ENCODE data around the gene FOXP3. TPM values are rescaled to one million over a fixed set of nuclear protein-coding genes. Genes with fewer than 3 reads are reported as not detected.

The FOXP3 gene
- total RNA-seq, result not detected

GRCh38 chrX:49264460-49264859 lies at the start of gene FOXP3:
Gene FOXP3, minus strand, starts transcription at chrX:49264710. Its CDS starts 6,205 bp downstream, at chrX:49258505.

GRCh38 chrX:49303346-49303745 lies 38.8 kb upstream of the FOXP3 start, which contains the start of gene GAGE10:
Gene GAGE10, plus strand, starts transcription at chrX:49303646. Its CDS starts 1,214 bp downstream, at chrX:49304860.

GRCh38 chrX:49269767-49270248 lies 5.3 kb upstream of the FOXP3 start, which contains the start of gene PPP1R3F:
Gene PPP1R3F, plus strand, starts transcription at chrX:49269793. Its CDS starts 77 bp downstream, at chrX:49269870.

GRCh38 chrX:49233176-49233575 lies 31.3 kb downstream of the FOXP3 start, which contains the start of gene CACNA1F:
Gene CACNA1F, minus strand, starts transcription at chrX:49233340. Its CDS starts 31 bp downstream, at chrX:49233309.

Other genes starting within 250 kb of the FOXP3 start
- gene TFE3, start 221.4 kb downstream of the FOXP3 start, total RNA-seq, result 12.2 TPM
- 5.3 TPM for gene CCDC120, start 205.7 kb downstream of the FOXP3 start, total RNA-seq
- gene PRAF2, start 190.7 kb downstream of the FOXP3 start, total RNA-seq, result 7.8 TPM
- 37.6 TPM for gene WDR45, start 184.8 kb downstream of the FOXP3 start, total RNA-seq
- 20.3 TPM for gene GPKOW, start 141.0 kb downstream of the FOXP3 start, total RNA-seq
- gene MAGIX, start 102.0 kb downstream of the FOXP3 start, total RNA-seq, result 2.8 TPM
- 1.6 TPM for gene PLP2, start 92.8 kb downstream of the FOXP3 start, total RNA-seq
- 0.31 TPM for gene PRICKLE3, start 78.3 kb downstream of the FOXP3 start, total RNA-seq
- gene SYP, start 64.5 kb downstream of the FOXP3 start, total RNA-seq, result 121 TPM
- not detected for gene CACNA1F, start 31.4 kb downstream of the FOXP3 start, total RNA-seq
- gene CCDC22, start 29.2 kb downstream of the FOXP3 start, total RNA-seq, result 5.3 TPM
- 19.1 TPM for gene PPP1R3F, start 5.1 kb upstream of the FOXP3 start, total RNA-seq
- gene GAGE10, start 38.9 kb upstream of the FOXP3 start, total RNA-seq, result not detected
- gene GAGE12J, start 57.3 kb upstream of the FOXP3 start, total RNA-seq, result not detected
- not detected for gene GAGE13, start 66.9 kb upstream of the FOXP3 start, total RNA-seq